HAP-1 (cell line): ENCODE results near the gene UGT1A6.

Experiments used
- DNase-seq, 2 experiments: peaks; one replicate each; pipeline ENCODE4 v3.0.0-alpha.2; 2016 to 2020; ENCODE audit warnings: low spot score in 2 of 2
- H3K27me3 ChIP-seq: fragments of 250-450 bp; sonication (Bioruptor Pico); 2 replicates; pipeline ENCODE4 v1.5.1; 2020; ENCODE audit warnings: low read depth, mild to moderate bottlenecking, moderate library complexity
- H3K36me3 ChIP-seq: fragments of 250-450 bp; sonication (Bioruptor Pico); replicated peaks from 2 replicates; pipeline ENCODE4 v1.5.1; 2020; ENCODE audit warnings: mild to moderate bottlenecking
- H3K4me1 ChIP-seq: fragments of 250-450 bp; sonication (Bioruptor Pico); 2 replicates; pipeline ENCODE4 v1.5.1; 2020; ENCODE audit warnings: mild to moderate bottlenecking
- H3K4me3 ChIP-seq: fragments of 250-450 bp; sonication (Bioruptor Pico); 2 replicates; pipeline ENCODE4 v1.5.1; 2020; ENCODE audit warnings: mild to moderate bottlenecking, moderate library complexity
- H3K9me3 ChIP-seq: fragments of 250-450 bp; sonication (Bioruptor Pico); 2 replicates; pipeline ENCODE4 v1.5.1; 2020; ENCODE audit warnings: mild to moderate bottlenecking, moderate library complexity
- in situ Hi-C: fragments of 300-500 bp; cut with MboI; formaldehyde crosslinking; loops from 3 replicates; pipeline ENCODE4 v1.14.3; 2020; ENCODE audit warnings: low sequenced_read_pairs, inconsistent platforms, mixed read lengths

Gene UGT1A6

DNA sequence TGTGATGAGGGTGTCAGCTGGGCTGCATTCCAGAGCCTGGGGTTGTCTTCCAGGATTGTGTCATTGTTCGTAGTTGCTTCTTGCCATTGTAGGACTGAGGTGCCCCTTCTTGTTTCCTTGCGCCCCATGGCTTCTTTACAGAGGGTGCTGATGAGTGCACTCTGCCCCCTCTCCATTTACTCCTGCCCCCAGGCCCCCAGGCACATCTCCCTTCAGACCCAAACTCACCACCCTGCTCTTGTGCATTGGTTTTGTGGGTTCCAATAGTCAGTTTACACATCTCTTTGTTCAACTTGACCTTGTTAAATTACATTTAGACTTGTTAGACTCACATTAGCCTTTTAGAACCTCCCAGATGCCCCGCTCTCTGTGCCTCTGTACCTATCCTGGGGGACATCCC lies 128.5 kb downstream of the UGT1A6 start:
- Histone ChIP-seq H3K4me3 (no peak overlapping the region), H3K9me3 (no peaks in the 10 kb centered on the region), H3K27me3 (no peaks in the 10 kb centered on the region), H3K36me3 (no peaks in the 10 kb centered on the region), H3K4me1 (peaks cover 2% of the 10 kb centered on the region; the same call in 1 of the 2 replicates)
- peak in 1 of 2 experiments; percentile 3 for DNase-seq
- in situ Hi-C loops = no loop called here

DNA sequence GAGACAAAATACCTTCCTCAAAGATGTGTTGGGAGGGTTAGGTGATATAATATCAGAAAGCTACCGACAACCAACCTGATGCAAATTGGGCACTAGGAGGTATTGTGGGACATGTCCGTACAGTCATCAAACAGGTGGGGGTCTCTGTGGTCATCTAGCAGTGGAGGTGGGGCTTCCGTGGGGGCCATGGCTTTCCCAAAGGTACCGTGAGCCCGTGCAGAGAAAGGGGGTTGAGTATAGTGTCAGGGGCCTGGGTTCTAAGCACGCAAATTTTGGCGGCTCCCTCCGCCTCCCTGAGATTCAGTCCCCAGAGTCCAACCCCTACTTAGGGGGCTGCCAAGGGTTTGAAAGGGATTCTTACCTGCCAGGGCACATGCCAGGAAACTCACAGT lies 129.0 kb downstream of the UGT1A6 start:
- Histone ChIP-seq H3K36me3 (no peaks in the 10 kb centered on the region), H3K27me3 (no peaks in the 10 kb centered on the region), H3K4me3 (no peak overlapping the region), H3K4me1 (peaks cover 2% of the 10 kb centered on the region; the same call in 1 of the 2 replicates), H3K9me3 (no peaks in the 10 kb centered on the region)
- in situ Hi-C loops = no loop called here
- DNase-seq = peak in 1 of 2 experiments; percentile 3

DNA sequence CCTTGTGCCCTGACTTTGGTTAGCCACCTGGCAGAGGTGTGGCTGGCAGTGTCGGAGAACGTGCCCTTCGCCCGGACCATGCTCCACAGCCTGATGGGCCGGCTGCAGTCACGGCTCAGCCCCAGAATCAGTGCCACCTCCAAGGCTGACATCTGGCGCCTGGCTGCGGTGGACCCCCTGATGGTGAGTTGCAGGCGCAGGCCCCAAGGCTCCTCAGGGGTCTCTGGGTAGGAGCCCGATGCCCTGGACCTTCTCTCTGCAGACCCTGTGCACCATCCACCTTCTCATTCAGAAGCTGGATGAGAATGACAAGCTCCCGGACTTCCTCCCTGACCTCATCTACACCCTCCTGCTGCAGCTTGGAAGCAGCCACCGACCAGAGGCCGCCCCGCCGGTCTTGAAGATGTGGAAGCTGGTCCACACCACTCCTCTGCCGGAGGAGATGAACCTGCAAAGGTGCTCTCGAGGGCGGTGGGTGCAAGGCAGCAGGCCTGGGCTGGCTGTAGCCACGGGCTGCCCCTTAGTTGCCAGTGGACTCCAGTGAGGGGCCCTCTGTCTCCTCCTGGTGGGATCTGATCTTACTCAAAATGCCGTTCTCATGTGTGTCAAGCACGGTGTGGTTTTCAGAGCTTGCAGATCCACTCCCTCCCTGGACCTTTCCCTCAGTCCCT lies 129.5 kb downstream of the UGT1A6 start:
- H3K27me3 ChIP-seq = no peaks in the 10 kb centered on the region
- peak in 1 of 2 experiments; percentile 5 for DNase-seq
- no peak overlapping the region for H3K4me3 ChIP-seq
- in situ Hi-C loops = no loop called here
- no peaks in the 10 kb centered on the region for H3K9me3 ChIP-seq
- peaks cover 2% of the 10 kb centered on the region; the same call in 1 of the 2 replicates for H3K4me1 ChIP-seq
- no peaks in the 10 kb centered on the region for H3K36me3 ChIP-seq
